Fibroblast of villous mesenchyme (primary cell): Measurements from ENCODE around the gene PPARD. TPM values are rescaled to one million over a fixed set of nuclear protein-coding genes. Genes with fewer than 3 reads are reported as not detected.
A peak's percentile ranks its signal among the peaks of the same experiment; 100 is the strongest.

Experiments used
- DNase-seq: peaks from one replicate; pipeline ENCODE4 v3.0.0-alpha.2; 2010; ENCODE audit warnings: low read depth
- H3K4me3 ChIP-seq: 2 replicates; pipeline ENCODE4 v1.5.1; 2011; ENCODE audit warnings: low read depth, mild to moderate bottlenecking, low read length
- total RNA-seq: library from RNA; depleted of rRNA; stranded (reverse); fragments of >200 nt; gene quantifications from 2 replicates; pipeline ENCODE4 v1.2.3, GENCODE V29; 2012
- TF ChIP-seq, protein P1 (sequence below): IDR thresholded peaks from 2 replicates; pipeline ENCODE4 v1.5.1; 2012; ENCODE audit warnings: low read depth, mild to moderate bottlenecking, low read length; ENCODE audit not compliant: insufficient read depth

Gene PPARD
- total RNA-seq, 1 donor, result 8.2 TPM

DNA sequence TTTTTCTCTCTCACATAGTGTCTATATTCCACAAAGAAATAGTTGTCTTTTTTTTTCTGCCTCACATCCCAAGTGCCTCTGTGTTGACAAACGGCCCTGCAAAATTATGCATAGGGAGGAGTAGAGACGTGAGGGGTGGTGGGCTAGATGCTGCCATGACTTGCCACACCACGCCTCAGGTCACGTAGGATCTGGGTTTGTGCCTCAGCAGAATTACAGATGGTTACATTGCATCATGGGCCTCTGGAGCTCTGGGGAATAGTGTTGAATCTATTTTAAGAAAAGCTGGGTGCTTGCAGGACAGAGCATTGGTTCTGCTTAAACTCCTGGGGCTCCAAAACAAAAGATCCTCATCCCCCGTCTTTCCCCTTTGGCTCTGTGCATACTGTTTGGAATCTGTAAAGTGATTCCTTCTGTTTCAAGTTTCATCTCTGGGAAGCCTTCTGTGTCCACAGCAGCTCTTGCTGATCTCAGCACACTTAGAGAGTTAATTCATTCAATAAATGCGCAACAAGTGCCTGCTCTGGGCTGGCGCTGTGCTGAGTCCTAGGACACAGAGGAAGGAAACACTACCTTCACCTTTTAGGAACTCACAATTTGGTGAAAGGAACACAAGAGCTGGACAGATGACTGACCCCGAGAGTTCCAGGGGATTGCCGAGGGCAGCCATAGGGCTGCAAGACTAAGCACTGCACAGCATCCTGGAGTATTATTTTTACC lies 112.2 kb downstream of the PPARD start:
- H3K4me3 ChIP-seq, result no peak overlapping the region
- peak; percentile 33 for DNase-seq
- TF ChIP-seq, protein P1, sequence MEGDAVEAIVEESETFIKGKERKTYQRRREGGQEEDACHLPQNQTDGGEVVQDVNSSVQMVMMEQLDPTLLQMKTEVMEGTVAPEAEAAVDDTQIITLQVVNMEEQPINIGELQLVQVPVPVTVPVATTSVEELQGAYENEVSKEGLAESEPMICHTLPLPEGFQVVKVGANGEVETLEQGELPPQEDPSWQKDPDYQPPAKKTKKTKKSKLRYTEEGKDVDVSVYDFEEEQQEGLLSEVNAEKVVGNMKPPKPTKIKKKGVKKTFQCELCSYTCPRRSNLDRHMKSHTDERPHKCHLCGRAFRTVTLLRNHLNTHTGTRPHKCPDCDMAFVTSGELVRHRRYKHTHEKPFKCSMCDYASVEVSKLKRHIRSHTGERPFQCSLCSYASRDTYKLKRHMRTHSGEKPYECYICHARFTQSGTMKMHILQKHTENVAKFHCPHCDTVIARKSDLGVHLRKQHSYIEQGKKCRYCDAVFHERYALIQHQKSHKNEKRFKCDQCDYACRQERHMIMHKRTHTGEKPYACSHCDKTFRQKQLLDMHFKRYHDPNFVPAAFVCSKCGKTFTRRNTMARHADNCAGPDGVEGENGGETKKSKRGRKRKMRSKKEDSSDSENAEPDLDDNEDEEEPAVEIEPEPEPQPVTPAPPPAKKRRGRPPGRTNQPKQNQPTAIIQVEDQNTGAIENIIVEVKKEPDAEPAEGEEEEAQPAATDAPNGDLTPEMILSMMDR, result no peak

DNA sequence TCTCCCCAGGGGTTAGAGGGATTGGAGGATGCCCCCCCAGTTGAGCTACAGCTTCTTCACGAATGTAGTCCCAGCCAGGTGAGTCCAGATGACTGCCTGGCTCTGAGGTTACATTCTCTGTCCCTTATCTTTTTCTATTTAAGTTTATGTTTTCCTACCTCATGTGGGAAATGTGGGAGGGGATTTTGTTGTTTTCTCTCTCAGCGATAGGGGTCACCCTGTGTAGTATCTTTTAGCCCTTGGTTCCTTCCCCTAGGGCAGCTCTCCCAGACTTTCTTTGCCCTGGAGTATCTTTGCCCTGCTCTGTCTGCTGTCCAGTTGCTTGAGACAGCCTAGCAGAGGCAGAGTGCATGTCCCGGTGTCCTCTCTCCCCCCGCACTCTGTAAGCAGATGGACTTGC lies 115.5 kb downstream of the PPARD start:
- TF ChIP-seq, protein P1, result no peak
- no peak for DNase-seq
- no peak overlapping the region for H3K4me3 ChIP-seq

DNA sequence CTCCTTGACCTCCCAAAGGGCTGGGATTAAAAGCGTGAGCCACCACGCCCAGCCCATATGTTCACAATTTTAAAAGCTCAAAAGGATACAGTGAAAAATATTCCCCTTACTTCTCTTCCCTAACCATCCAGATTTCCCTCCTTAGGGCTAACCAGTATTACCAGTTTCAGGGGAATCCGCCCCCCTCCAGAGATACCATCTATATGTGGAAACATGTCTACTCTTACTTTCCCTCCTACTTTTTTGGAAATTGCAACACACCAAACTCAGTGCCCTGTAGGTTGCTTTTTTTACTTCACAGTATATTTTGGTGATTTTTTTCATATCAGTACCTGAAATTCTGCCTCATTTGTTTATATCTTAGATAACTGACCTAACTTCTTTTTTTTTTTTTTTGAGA lies 118.9 kb downstream of the PPARD start:
- TF ChIP-seq, protein P1, result no peak
- DNase-seq, result no peak
- H3K4me3 ChIP-seq, result no peak overlapping the region

DNA sequence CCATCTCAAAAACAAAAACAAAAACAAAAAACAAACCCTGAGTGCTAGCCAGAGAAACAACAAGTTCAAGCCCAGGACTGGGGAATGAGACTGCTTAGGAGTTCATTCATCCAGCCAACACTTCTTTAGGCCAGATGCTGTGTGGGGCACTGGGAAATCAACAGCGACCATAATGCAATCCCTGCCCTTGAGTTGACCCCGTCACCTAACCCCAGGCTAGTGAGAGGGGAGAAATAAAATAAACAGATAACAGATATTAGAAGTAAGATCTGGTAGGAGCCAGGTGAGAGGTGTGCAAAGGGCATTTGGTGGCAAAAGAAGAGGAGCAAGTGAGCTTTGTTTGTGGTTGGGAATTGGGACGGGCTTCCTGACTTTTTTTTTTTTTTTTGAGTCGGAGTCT lies 120.9 kb downstream of the PPARD start:
- no peak overlapping the region for H3K4me3 ChIP-seq
- no peak for DNase-seq
- TF ChIP-seq, protein P1, result no peak

DNA sequence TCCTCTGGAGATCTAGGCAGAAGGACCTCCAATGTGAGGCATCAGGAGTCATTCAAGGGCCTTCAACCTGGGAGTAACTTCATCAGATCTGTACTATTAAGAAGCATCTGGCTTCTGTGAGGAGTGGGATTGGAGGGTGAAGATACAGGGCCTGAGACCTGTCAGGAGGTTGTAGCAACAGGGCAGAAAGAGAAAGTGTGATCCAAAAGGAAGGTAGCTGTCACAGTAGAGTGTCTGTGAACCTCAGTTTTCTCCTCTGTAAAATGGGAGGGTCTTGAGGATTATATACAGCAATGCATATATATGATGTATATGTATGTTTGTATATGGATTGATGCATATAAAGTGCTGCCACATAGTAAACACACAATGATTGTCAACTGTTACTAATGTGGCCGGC lies 123.3 kb downstream of the PPARD start:
- no peak overlapping the region for H3K4me3 ChIP-seq
- no peak for DNase-seq
- TF ChIP-seq, protein P1, result no peak

DNA sequence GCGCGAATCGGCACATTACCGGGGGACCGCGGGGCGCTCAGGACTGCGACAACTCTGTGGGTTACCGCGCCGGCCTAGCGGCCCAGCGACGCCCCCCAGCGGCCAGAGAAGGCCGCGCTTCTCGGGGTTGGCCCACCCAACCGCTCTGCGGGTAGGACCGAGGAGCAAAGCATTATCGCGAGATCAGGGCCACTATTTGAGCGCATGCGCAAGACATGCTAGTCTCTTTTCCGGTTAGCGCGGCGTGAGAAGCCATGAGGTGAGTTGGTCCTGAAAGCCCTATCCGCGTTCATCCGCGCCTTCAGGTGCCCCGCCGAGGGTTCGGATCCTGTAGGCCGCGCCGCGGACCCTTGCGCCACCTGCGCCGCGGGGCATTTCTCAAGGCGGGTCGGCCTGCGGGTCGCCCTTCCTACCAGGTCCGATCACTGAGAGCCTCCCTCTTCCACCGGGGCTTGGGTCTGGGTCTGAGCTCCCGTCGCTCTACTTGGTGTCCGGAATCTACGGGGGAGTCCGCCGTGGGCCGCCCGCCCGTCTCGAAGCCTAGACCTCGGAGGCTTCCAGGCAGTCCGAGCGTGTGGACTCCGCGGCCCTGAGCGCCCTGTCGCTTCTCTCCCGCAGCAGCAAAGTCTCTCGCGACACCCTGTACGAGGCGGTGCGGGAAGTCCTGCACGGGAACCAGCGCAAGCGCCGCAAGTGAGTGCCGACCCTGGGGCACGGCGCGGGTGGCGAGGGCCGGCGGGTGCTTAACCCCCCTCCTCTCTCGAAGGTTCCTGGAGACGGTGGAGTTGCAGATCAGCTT lies 126.0 kb downstream of the PPARD start, which contains the start of gene RPL10A:
Gene RPL10A, plus strand, starts transcription at position 221 of the 799 bp plus-strand sequence. Its CDS starts 34 bp downstream, at position 255.
- peak within 1 kb of the TSS; percentile 81 for H3K4me3 ChIP-seq
- peak; percentile 97 for DNase-seq
- TF ChIP-seq, protein P1, result peak; percentile 94
